ACC112 (cell line): ENCODE measurements around the gene BLMH.

Source experiments
- H2AFZ ChIP-seq: fragments of 200-600 bp; sonication (generic); one replicate; pipeline ENCODE4 v1.6.0; 2017; ENCODE audit warnings: antibody characterized with exemption, low read length; ENCODE audit not compliant: unreplicated experiment
- H3K27ac ChIP-seq: fragments of 200-600 bp; sonication (generic); 2 replicates; pipeline ENCODE4 v1.5.1; 2014; ENCODE audit warnings: low read depth, mild to moderate bottlenecking, antibody characterized with exemption, low read length, moderate library complexity
- H3K27me3 ChIP-seq: fragments of 200-600 bp; sonication (generic); 2 replicates; pipeline ENCODE4 v1.6.1; 2014; ENCODE audit warnings: mild to moderate bottlenecking, antibody characterized with exemption, low read length, moderate library complexity, mixed read lengths; ENCODE audit not compliant: insufficient read depth
- H3K36me3 ChIP-seq: fragments of 200-600 bp; sonication (generic); 2 replicates; pipeline ENCODE4 v1.6.1; 2016; ENCODE audit warnings: mild to moderate bottlenecking, antibody characterized with exemption, low read length, moderate library complexity, mixed read lengths; ENCODE audit not compliant: insufficient read depth
- H3K4me1 ChIP-seq: fragments of 200-600 bp; sonication (generic); one replicate; pipeline ENCODE4 v1.6.1; 2016; ENCODE audit warnings: low read length, mixed read lengths; ENCODE audit not compliant: insufficient read depth, unreplicated experiment, control insufficient read depth
- H3K4me3 ChIP-seq: fragments of 200-600 bp; sonication (generic); 2 replicates; pipeline ENCODE4 v1.5.1; 2014; ENCODE audit warnings: mild to moderate bottlenecking, low read depth, low read length
- H3K79me2 ChIP-seq: fragments of 200-600 bp; sonication (generic); one replicate; pipeline ENCODE4 v1.6.0; 2016; ENCODE audit warnings: low read length; ENCODE audit not compliant: control insufficient read depth, unreplicated experiment, insufficient read depth

The BLMH gene

DNA sequence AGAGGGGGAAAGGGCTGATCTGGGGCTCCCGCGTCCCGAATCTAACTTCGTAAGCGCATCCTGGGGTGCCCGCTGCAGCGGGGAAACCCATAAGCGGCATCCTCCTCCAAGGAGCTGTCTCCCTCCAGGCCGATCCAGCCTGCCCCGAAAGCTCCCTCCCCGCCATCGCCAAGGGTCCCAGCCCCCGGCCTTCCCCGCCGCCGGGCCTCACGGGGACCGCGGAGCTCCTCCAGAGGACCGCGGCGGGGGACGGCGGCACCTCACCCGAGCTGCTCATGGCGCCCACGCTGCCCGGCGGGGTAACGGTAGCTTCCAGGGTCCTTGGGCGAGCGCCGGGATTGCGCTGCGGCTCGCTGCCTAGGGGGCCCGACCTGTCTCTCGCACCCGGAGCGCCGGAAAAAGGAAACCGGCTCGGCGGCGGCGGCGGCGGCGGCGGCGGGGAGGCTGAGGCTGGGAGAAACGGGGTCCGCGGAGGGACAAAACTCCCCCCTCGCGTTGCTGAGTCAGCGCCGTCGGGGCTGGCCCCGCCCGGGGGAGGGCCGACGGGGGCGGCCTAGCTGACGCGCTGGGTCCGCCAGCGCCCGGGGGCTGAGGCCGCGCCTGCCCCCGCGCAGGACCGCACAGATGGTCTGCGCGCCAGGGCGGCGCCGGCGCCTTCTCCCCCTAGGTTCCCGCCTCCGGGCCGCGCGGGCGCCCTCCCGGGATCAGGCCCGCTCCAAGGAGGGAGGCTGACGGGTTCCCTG is at the start of gene BLMH:
Gene BLMH (minus strand): TSS at position 402 of the 743 bp plus-strand sequence. CDS start 125 bp downstream, at position 277.
- Histone ChIP-seq H3K27ac (peak within 1 kb of the TSS; percentile 18; the same call in 1 of the 2 replicates), H3K4me1 (peaks cover 13% of the 10 kb centered on the region), H2AFZ (peak within 1 kb of the TSS; percentile 91), H3K79me2 (peaks cover 20% of the 10 kb centered on the region), H3K27me3 (no peaks in the 10 kb centered on the region), H3K4me3 (peak within 1 kb of the TSS; percentile 95), H3K36me3 (peaks cover 13% of the 10 kb centered on the region)

DNA sequence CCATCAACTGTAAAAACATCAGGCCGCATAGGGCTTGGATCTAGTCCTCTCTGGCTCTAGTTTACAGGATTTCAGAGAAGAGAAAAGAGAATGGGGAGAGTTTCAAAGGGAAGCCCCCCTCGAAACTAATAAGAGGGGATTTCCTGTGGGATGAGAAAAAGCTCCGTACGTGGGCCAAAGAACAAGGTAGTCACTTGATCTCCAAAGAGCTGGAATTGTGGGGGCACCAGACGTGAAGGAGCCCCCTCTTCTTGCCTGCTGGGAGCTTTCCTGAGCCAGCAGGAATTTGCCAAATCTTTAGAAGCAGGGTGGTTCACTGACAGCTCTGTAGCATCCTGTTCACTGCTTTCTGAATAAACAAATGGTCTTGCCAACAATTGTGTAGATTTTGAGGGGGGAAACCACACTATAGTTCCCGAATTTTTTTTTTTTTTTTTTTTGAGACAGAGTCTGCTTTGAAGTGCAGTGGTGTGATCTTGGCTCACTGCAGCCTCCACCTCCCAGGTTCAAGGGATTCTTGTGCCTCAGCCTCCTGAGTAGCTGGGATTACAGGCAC is 49.1 kb upstream of the BLMH start:
- Histone ChIP-seq H3K4me1 (peaks cover 47% of the 10 kb centered on the region), H3K27ac (peak overlapping the region; percentile 72), H3K27me3 (no peaks in the 10 kb centered on the region), H3K4me3 (peak overlapping the region; percentile 30), H3K36me3 (no peaks in the 10 kb centered on the region), H2AFZ (peak overlapping the region; percentile 89), H3K79me2 (no peaks in the 10 kb centered on the region)

- Histone ChIP-seq H3K27me3 (no peaks in the 10 kb centered on the region), H3K4me3 (no peak overlapping the region), H3K36me3 (no peaks in the 10 kb centered on the region), H3K27ac (no peak overlapping the region), H3K4me1 (peaks cover 31% of the 10 kb centered on the region), H2AFZ (no peak overlapping the region), H3K79me2 (no peaks in the 10 kb centered on the region)
Measured at GRCh38 chr17:30339086-30339485, 47.3 kb upstream of the BLMH start.

DNA sequence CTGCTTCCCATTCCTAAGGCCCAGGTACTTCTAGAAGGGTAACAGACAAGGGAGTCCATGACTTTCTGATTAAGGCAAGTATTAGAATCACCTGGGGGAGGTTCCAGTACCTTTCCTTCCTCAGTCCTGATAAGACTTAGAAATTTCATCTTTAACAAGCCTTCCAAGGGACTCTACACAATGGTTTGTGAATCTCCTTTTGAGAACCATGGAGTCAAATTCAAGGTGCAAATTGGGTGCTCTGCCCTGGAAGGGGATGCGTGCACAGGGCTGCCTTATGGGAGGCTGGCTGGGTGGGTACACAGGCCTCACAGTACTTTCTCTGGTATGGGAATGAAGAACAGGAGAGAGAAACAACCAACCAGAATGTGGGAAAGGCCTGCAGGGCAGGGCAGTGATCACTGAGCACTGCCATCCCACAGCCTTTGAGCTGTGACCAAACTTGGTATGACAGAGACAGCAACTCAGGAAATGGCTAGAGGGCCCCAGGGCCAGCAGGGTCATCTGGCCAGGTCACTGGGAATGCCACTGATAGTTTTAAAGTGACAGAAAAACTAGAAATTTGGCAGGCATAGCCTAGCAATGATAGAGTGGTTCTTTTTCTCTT is 45.8 kb upstream of the BLMH start:
- H2AFZ ChIP-seq, result no peak overlapping the region
- no peaks in the 10 kb centered on the region for H3K79me2 ChIP-seq
- H3K4me1 ChIP-seq, result peaks cover 30% of the 10 kb centered on the region
- H3K27me3 ChIP-seq, result no peaks in the 10 kb centered on the region
- H3K27ac ChIP-seq, result no peak overlapping the region
- H3K4me3 ChIP-seq, result no peak overlapping the region
- H3K36me3 ChIP-seq, result no peaks in the 10 kb centered on the region

GRCh38 chr17:30336369-30337171 is 44.8 kb upstream of the BLMH start:
- H3K4me1 ChIP-seq, result peaks cover 29% of the 10 kb centered on the region
- no peaks in the 10 kb centered on the region for H3K36me3 ChIP-seq
- no peaks in the 10 kb centered on the region for H3K79me2 ChIP-seq
- no peak overlapping the region for H2AFZ ChIP-seq
- no peaks in the 10 kb centered on the region for H3K27me3 ChIP-seq
- no peak overlapping the region for H3K4me3 ChIP-seq
- no peak overlapping the region for H3K27ac ChIP-seq

DNA sequence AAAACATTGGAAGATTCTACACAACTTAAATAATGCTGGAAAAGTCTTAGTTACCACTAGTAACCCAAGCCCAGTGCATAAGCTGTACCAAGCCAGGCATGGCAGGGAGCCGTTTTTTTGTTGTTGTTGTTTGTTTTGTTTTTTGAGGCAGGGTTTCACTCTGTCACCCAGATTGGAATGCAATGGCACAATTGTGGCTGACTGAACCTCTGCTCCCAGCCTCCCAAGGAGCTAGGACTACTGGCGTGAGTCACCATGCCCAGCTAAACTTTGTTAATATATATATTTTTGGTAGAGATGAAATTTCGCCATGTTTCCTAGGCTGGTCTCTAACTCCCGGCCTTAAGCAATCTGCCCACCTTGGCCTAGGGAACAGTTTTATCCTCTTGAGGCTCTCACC is 42.7 kb upstream of the BLMH start:
- H3K36me3 ChIP-seq, result no peaks in the 10 kb centered on the region
- H3K4me1 ChIP-seq, result peaks cover 10% of the 10 kb centered on the region
- H2AFZ ChIP-seq, result no peak overlapping the region
- H3K27me3 ChIP-seq, result no peaks in the 10 kb centered on the region
- no peak overlapping the region for H3K4me3 ChIP-seq
- H3K27ac ChIP-seq, result no peak overlapping the region
- no peaks in the 10 kb centered on the region for H3K79me2 ChIP-seq

GRCh38 chr17:30333503-30334360 is 42.0 kb upstream of the BLMH start, which contains the start of gene TMIGD1:
Gene TMIGD1, minus strand, starts transcription at chr17:30334057. Its CDS starts 1,924 bp downstream, at chr17:30332133.
- Histone ChIP-seq H3K4me1 (peaks cover 10% of the 10 kb centered on the region), H3K36me3 (no peaks in the 10 kb centered on the region), H3K4me3 (no peak within 1 kb of the TSS), H3K27me3 (no peaks in the 10 kb centered on the region), H2AFZ (no peak within 1 kb of the TSS), H3K79me2 (no peaks in the 10 kb centered on the region), H3K27ac (no peak within 1 kb of the TSS)

DNA sequence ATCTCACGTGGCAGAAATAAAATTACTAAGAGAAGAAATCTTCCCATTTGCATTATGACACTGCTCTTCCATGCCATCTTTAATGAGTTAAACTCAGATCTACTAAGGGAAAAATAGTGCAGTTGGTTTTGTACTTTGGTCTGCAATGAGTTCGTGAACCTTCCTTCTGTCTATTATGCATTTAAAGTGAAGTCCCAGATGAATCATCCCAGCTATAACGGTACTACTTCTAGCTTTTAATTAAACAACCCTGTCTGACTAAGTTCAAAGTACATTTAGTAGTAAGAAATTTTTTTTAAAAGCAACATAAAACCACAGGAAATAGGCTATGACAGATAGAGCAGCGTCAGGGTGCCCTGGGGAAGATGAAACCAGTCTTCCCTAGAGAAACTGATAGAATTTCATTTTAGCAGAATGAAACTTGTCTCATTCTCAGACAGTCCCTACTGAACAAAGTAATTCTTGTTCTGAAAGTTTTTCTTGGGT is 40.4 kb upstream of the BLMH start:
- Histone ChIP-seq H3K27me3 (no peaks in the 10 kb centered on the region), H3K79me2 (no peaks in the 10 kb centered on the region), H3K4me3 (no peak overlapping the region), H2AFZ (peak overlapping the region; percentile 59), H3K4me1 (peaks cover 10% of the 10 kb centered on the region), H3K27ac (peak overlapping the region; percentile 42), H3K36me3 (no peaks in the 10 kb centered on the region)

DNA sequence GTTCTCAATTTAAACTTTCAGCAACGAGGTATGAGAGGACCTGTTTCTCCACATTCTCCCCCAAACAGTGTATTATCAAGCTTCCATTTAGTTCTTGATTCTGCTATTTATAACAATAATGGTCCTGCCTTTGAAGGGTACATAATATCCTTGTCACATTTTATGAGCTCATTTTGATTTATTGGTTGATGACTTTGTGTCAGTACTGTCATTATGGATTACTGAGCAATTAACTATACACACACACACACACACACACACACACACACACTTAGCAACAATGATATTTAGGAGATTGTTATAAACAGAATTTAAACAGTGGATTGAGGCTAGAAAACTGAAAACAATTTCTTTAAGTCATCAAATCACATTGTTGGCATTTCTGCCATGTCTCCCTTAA is 35.1 kb upstream of the BLMH start:
- Histone ChIP-seq H3K27me3 (no peaks in the 10 kb centered on the region), H3K36me3 (no peaks in the 10 kb centered on the region), H3K79me2 (no peaks in the 10 kb centered on the region), H3K27ac (no peak overlapping the region), H3K4me1 (peaks cover 13% of the 10 kb centered on the region), H3K4me3 (no peak overlapping the region), H2AFZ (no peak overlapping the region)
